B cell (primary cell): ENCODE measurements around the gene SIL1. TPM values are rescaled to one million over a fixed set of nuclear protein-coding genes. Genes with fewer than 3 reads are reported as not detected.

Experiments
- ATAC-seq: fragments of 200-7000 bp; cut with Tn5 transposase; one replicate; pipeline ENCODE4 v1.10.0; 2021; ENCODE audit warnings: low read depth, mild to moderate bottlenecking, moderate number of reproducible peaks, moderate library complexity
- CTCF ChIA-PET: fragments of 350-600 bp; sonication (Branson Sonifier 250); formaldehyde crosslinking; loops from one replicate; lab custom pipeline; 2021; ENCODE audit warnings: antibody characterized with exemption, inconsistent platforms; lab: Charles Lee
- POLR2A ChIA-PET: fragments of 350-600 bp; sonication (Branson Sonifier 250); formaldehyde crosslinking; loops from one replicate; lab custom pipeline; 2021; ENCODE audit warnings: antibody characterized with exemption; lab: Charles Lee
- DNase-seq: peaks from one replicate; pipeline ENCODE4 v3.0.0; 2013
- H2AFZ ChIP-seq: 2 replicates; pipeline ENCODE4 v1.6.1; 2012; ENCODE audit warnings: mild to moderate bottlenecking, low read depth, low read length; ENCODE audit not compliant: insufficient read depth, poor library complexity, severe bottlenecking
- H3K27ac ChIP-seq, 2 donors: 1 replicate in 1 of 2; 2 replicates in 1 of 2; pipeline ENCODE4 v1.5.1; 2012 to 2013; ENCODE audit warnings: low read length in 2 of 2, mild to moderate bottlenecking in 2 of 2, moderate library complexity in 1 of 2
- H3K27me3 ChIP-seq, 4 experiments: fragments of 200-600 bp in 1 of 4; sonication (generic) in 1 of 4; replicated peaks in 1 of 4; 1 replicate in 2 of 4; 2 replicates in 2 of 4; pipeline versions ENCODE4 v1.6.1 to v1.7.0; 2013 to 2016; ENCODE audit warnings: low read length in 3 of 4, mild to moderate bottlenecking in 2 of 4, mixed read lengths in 1 of 4, moderate library complexity in 1 of 4; ENCODE audit not compliant: insufficient read depth in 4 of 4, control insufficient read depth in 3 of 4; ENCODE audit errors: control extremely low read depth in 1 of 4
- H3K36me3 ChIP-seq, 2 experiments: replicated peaks in 1 of 2; 1 replicate in 1 of 2; 2 replicates in 1 of 2; pipeline versions ENCODE4 v1.6.1 to v1.7.1; 2013; ENCODE audit warnings: low read length in 1 of 2; ENCODE audit not compliant: insufficient read depth in 2 of 2, control insufficient read depth in 1 of 2; ENCODE audit errors: control extremely low read depth in 1 of 2, extremely low read depth in 1 of 2
- H3K4me1 ChIP-seq, 2 donors: fragments of 200-600 bp in 1 of 2; sonication (generic) in 1 of 2; 1 replicate in 1 of 2; 2 replicates in 1 of 2; pipeline versions ENCODE4 v1.5.1 to v1.6.1; 2013 to 2017; ENCODE audit warnings: low read length in 2 of 2; ENCODE audit not compliant: control insufficient read depth in 2 of 2, insufficient read depth in 2 of 2
- H3K4me2 ChIP-seq: replicated peaks from 2 replicates; pipeline ENCODE3; 2012; ENCODE audit warnings: mild to moderate bottlenecking, low read depth, low read length; ENCODE audit not compliant: poor library complexity, severe bottlenecking
- H3K4me3 ChIP-seq, 5 experiments: fragments of 200-600 bp in 1 of 5; sonication (generic) in 1 of 5; 1 replicate in 3 of 5; 2 replicates in 2 of 5; pipeline versions ENCODE4 v1.5.1 to v1.7.0; 2011 to 2016; ENCODE audit warnings: low read length in 4 of 5, mild to moderate bottlenecking in 4 of 5, low read depth in 2 of 5, control low read depth in 1 of 5, moderate library complexity in 1 of 5; ENCODE audit not compliant: insufficient read depth in 1 of 5; ENCODE audit errors: control extremely low read depth in 1 of 5, extremely low read depth in 1 of 5
- H3K79me2 ChIP-seq: fragments of 200-600 bp; sonication (generic); one replicate; pipeline ENCODE4 v1.6.0; 2016; ENCODE audit warnings: low read length; ENCODE audit not compliant: control insufficient read depth, insufficient read depth
- H3K9ac ChIP-seq: fragments of 200-600 bp; sonication (generic); 2 replicates; pipeline ENCODE4 v1.6.1; 2017; ENCODE audit warnings: mild to moderate bottlenecking, low read length, moderate library complexity
- H3K9me3 ChIP-seq, 3 donors: one replicate each; pipeline versions ENCODE4 v1.6.1 to v1.7.1; 2013; ENCODE audit warnings: low read length in 2 of 3; ENCODE audit not compliant: control insufficient read depth in 2 of 3, insufficient read depth in 1 of 3; ENCODE audit errors: control extremely low read depth in 1 of 3
- H4K20me1 ChIP-seq: 2 replicates; pipeline ENCODE4 v1.6.0; 2012; ENCODE audit warnings: mild to moderate bottlenecking, low read length; ENCODE audit not compliant: insufficient read depth, control insufficient read depth, poor library complexity, severe bottlenecking
- H3K27ac Mint-ChIP-seq: one replicate; pipeline ENCODE4 v1.8.0; 2021; ENCODE audit warnings: mixed read lengths
- H3K27me3 Mint-ChIP-seq: one replicate; pipeline ENCODE4 v1.8.0; 2021; ENCODE audit warnings: mixed read lengths
- H3K4me1 Mint-ChIP-seq: one replicate; pipeline ENCODE4 v1.8.0; 2021; ENCODE audit warnings: mixed read lengths
- H3K4me3 Mint-ChIP-seq: one replicate; pipeline ENCODE4 v1.8.0; 2021; ENCODE audit warnings: mixed read lengths
- H3K9me3 Mint-ChIP-seq: one replicate; pipeline ENCODE4 v1.8.0; 2022; ENCODE audit warnings: mixed read lengths; ENCODE audit not compliant: insufficient read depth
- EZH2 ChIP-seq: IDR thresholded peaks from 2 replicates; pipeline ENCODE4 v1.6.1; 2012; ENCODE audit warnings: borderline replicate concordance, low read depth, mild to moderate bottlenecking, moderate library complexity, low read length; ENCODE audit not compliant: insufficient read depth, poor library complexity, severe bottlenecking
- WGBS: methylation state at CpG from one replicate; pipeline ENCODE4 v1.1.5; 2013; ENCODE audit warnings: missing lambda C conversion rate; ENCODE audit not compliant: insufficient coverage; 5-methylcytosine and 5-hydroxymethylcytosine counted together
- intact Hi-C: fragments of 100-400 bp; cut with micrococcal nuclease; formaldehyde crosslinking; loops from one replicate; pipeline ENCODE4 v1.10.0; 2022
- polyA plus RNA-seq: library from polyadenylated mRNA; depleted of rRNA; stranded (reverse); fragments of >200 nt; gene quantifications from 2 replicates; pipeline ENCODE4 v1.2.3, GENCODE V29; 2012
- total RNA-seq, 2 donors: library from RNA; stranded (reverse); fragments of 120-200 nt in 1 of 2; gene quantifications; 1 replicate in 1 of 2; 2 replicates in 1 of 2; pipeline versions ENCODE4 v1.2.3 to v1.2.4, GENCODE V29; 2013 to 2022
- TF ChIP-seq, protein P1 (sequence below): fragments of 200-600 bp; IDR thresholded peaks from one replicate; pipeline ENCODE4 v1.8.0; 2022; ENCODE audit warnings: antibody characterized with exemption, mild to moderate bottlenecking

Gene SIL1
- total and polyA plus RNA-seq, 2 donors (not counting 1 experiment from before 2014, with no cell fraction given) = 16.9 to 19.8 TPM

- no peak overlapping the region for H3K4me3 ChIP-seq
- no peak overlapping the region for H3K9ac ChIP-seq
- 96% methylated on average over 3 of the region's 3 CpGs for WGBS
- ATAC-seq (no peak), DNase-seq (no peak)
- H3K27ac ChIP-seq = no peak overlapping the region
- intact Hi-C loops = no loop called here
- H4K20me1 ChIP-seq = no peaks in the 10 kb centered on the region
- no peaks in the 10 kb centered on the region for H3K4me1 ChIP-seq
- Mint-ChIP-seq H3K9me3 (no peaks in the 10 kb centered on the region), H3K27me3 (no peaks in the 10 kb centered on the region), H3K4me1 (peaks cover 4% of the 10 kb centered on the region), H3K4me3 (no peak overlapping the region), H3K27ac (no peak overlapping the region)
- no peak overlapping the region for H3K4me2 ChIP-seq
- H3K9me3 ChIP-seq = no peaks in the 10 kb centered on the region
- TF ChIP-seq EZH2 = no peak
- TF ChIP-seq, protein P1, sequence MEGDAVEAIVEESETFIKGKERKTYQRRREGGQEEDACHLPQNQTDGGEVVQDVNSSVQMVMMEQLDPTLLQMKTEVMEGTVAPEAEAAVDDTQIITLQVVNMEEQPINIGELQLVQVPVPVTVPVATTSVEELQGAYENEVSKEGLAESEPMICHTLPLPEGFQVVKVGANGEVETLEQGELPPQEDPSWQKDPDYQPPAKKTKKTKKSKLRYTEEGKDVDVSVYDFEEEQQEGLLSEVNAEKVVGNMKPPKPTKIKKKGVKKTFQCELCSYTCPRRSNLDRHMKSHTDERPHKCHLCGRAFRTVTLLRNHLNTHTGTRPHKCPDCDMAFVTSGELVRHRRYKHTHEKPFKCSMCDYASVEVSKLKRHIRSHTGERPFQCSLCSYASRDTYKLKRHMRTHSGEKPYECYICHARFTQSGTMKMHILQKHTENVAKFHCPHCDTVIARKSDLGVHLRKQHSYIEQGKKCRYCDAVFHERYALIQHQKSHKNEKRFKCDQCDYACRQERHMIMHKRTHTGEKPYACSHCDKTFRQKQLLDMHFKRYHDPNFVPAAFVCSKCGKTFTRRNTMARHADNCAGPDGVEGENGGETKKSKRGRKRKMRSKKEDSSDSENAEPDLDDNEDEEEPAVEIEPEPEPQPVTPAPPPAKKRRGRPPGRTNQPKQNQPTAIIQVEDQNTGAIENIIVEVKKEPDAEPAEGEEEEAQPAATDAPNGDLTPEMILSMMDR = no peak
- no peaks in the 10 kb centered on the region for H3K79me2 ChIP-seq
- ChIA-PET POLR2A (no interaction called here), CTCF (no interaction called here)
- H2AFZ ChIP-seq = no peak overlapping the region
- H3K27me3 ChIP-seq = no peaks in the 10 kb centered on the region
- peaks cover 0 to 2% of the 10 kb centered on the region in 2 experiments for H3K36me3 ChIP-seq
Measured at GRCh38 chr5:139132515-139132914, 65.7 kb downstream of the SIL1 start.

DNA sequence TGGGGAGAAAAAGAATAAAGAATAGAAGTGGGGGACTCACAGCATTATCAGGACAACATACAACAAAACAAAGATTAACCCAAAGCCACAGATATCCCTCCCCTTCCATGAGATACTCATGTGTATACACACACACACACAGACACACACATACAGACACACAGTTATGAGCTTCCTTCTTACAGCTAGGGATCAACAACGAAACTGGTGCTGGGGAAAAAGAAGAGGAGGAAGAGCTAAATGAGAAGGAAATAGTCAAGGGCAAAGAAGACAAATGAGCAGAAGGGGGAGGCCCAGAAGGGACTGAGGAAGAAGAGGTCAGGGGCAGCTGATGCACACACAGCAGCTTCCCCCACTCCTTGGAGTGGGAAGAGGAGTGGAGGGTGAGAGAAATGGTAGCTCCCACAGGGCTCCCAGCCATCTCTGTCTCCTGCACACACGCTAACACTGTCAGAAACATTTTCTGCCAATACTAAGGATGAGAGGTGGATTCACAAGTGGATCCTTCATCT, 66.2 kb downstream of the SIL1 start:
- WGBS = no CpG with 5 or more reads among the region's 2 CpGs
- H3K9ac ChIP-seq = no peak overlapping the region
- ChIA-PET POLR2A (no interaction called here), CTCF (no interaction called here)
- Mint-ChIP-seq H3K9me3 (no peaks in the 10 kb centered on the region), H3K27ac (no peak overlapping the region), H3K27me3 (no peaks in the 10 kb centered on the region), H3K4me3 (no peak overlapping the region), H3K4me1 (peaks cover 4% of the 10 kb centered on the region)
- H3K4me1 ChIP-seq = no peaks in the 10 kb centered on the region
- DNase-seq = no peak
- no peak overlapping the region for H3K4me3 ChIP-seq
- H3K79me2 ChIP-seq = no peaks in the 10 kb centered on the region
- no peaks in the 10 kb centered on the region for H3K9me3 ChIP-seq
- no peaks in the 10 kb centered on the region for H4K20me1 ChIP-seq
- intact Hi-C loops = no loop called here
- H3K4me2 ChIP-seq = no peak overlapping the region
- H3K36me3 ChIP-seq = peaks cover 0 to 3% of the 10 kb centered on the region in 2 experiments
- no peak for ATAC-seq
- H3K27me3 ChIP-seq = no peaks in the 10 kb centered on the region
- TF ChIP-seq EZH2 = no peak
- TF ChIP-seq, protein P1 = no peak
- no peak overlapping the region for H2AFZ ChIP-seq
- no peak overlapping the region for H3K27ac ChIP-seq
